GM21723 (cell line): ENCODE measurements around the gene ITGA7.

Experiments
- ATAC-seq: cut with Tn5 transposase; IDR thresholded peaks from one replicate; pipeline ENCODE4 v1.9.1; 2021; ENCODE audit warnings: mild to moderate bottlenecking, moderate library complexity; ENCODE audit not compliant: unreplicated experiment

The ITGA7 gene

DNA sequence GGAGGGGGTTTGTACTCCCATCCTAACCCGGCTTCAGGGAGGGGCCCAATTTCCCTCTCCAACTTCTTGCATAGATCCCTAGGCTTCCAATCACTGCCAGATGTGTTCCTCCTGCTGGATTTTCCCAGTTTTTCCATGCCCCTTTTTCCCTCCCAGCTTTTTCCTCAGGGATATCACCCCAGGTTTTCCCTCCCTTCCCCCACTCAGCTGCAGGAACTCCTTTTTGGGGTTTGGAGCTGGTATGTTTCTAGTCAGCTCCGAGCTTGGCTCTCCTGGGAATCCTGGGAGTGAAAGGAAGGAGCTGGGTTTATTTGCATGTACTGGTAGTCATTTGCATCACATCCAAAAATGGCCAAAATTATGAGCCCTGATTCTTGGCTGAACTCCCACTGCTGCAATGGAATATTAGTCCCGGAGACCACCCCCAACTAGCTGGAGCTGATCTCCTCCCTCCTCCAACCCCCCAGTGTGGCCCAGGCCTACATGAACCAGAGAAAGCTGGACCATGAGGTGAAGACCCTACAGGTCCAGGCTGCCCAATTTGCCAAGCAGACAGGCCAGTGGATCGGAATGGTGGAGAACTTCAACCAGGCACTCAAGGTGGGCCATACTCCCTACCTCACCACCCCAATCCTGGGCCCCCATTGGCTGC lies 11.0 kb upstream of the ITGA7 start:
- no peak for ATAC-seq

DNA sequence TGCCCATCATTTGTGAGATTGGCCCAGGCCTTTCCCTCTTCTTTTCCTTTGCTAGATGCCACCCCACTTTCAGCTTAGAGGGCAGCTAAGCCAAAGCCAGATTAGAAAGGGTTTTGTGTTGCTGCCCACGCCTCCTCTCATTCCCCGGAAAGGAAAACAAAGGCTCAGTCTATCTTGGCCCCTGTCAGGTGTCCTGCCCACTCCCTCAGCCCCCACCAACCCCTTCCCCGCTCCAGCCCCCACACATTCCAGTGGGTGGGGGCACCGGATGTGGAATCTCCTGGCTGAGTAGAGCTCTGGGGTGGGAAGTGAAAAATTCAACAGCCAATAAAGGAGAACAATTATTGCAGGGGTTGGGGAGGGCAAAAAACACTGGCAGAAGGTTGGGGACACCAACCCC lies 10.3 kb upstream of the ITGA7 start:
- no peak for ATAC-seq

GRCh38 chr12:55717011-55718007 lies 9.6 kb upstream of the ITGA7 start:
- no peak for ATAC-seq

DNA sequence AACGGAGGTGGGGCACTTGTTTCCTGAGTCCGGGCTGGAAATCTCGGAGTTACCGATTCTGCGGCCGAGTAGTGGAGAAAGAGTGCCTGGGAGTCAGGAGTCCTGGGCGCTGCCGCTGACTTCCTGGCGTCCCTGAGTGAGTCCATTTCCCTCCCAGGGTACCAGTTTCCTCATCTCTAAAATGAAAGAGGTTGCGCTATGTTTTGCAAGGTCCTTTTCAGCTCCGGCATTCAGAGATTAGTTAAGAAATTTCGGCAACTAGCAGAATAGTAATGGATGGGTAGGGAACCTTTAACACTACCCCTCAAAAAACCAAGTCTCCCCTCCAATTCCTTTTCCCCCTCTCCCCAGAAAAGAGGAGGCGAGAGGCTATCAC lies 8.9 kb upstream of the ITGA7 start:
- ATAC-seq, result no peak

GRCh38 chr12:55715833-55716581 lies 8.3 kb upstream of the ITGA7 start, which contains the start of gene BLOC1S1:
Gene BLOC1S1, plus strand, starts transcription at chr12:55716046. Its CDS starts 6 bp downstream, at chr12:55716052.
- ATAC-seq, result peak; percentile 90

GRCh38 chr12:55715169-55715764 lies 7.6 kb upstream of the ITGA7 start:
- no peak for ATAC-seq

GRCh38 chr12:55713721-55714120 lies 6.0 kb upstream of the ITGA7 start:
- ATAC-seq, result no peak

DNA sequence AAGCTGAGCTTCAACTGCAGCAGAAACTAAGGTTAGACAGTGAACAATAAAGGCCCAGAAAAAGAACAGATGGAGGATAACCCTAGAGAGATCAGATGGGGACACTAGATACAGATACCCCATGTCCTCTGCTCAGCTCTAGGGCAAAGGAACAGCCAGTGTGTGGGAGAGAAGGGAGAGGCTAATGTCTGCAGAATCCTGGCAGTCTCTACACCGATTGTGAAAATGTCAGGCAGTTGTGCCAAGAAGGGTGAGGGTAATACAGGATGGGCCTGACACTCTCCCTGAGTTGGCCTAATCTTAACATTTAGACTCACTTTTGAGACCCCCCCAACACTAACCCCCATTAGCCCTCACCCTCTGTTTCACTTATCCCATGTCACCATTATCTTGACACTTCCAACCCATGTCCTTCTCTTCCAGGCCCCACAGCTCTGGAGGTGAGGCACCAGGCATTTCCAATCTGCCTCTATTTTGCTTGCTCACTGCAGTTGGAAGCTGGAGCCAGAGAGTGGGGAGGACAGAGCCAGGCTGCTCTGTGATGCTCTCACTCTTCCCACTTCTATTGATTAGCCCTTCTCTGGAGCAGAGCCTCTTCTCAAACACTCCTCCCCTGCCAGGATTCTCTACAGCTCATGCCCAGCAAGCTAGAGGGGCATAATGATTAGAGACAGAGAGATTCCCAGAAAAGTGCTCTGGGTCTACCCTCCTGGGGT lies 5.2 kb upstream of the ITGA7 start:
- no peak for ATAC-seq

DNA sequence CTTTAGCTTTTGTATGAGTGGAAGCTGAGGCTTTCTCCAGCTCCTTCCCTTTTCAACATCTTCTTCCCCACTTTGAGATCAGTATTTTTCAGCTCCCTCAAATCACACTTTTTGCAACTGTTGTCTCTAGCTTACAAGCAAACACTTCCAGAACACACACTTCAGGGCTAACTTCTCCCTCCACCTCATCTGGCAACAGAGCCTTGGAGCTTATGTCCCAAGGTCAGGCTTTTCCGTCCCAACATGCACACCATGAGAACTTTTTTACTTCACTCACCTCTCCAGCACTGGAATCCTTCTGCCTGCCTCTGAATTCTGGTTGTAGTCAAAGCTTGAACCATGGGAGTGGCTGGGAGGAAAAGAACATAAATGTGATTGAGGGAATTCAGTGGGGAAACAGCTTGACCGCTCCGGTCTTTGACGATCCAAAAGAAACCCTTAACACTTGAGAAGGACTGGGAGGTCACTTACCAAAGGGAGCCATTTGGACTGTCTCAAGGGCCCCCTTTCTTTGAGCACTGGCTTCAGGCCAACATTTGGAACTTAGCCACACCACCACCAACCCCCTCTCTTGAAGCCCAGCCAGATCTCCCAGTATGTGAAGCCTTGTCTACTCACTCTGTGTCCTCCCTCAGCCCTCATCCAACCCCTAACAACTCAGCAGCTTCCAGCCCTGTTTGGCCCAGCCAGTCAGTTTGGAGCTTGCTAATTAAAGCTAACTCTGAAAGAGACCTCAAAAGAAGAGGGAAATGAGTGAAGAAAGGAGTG lies 4.3 kb upstream of the ITGA7 start:
- ATAC-seq, result no peak

GRCh38 chr12:55708695-55709233 lies 1.1 kb upstream of the ITGA7 start:
- no peak for ATAC-seq

GRCh38 chr12:55707219-55707671 lies 459 bp downstream of the ITGA7 start:
- ATAC-seq, result no peak

DNA sequence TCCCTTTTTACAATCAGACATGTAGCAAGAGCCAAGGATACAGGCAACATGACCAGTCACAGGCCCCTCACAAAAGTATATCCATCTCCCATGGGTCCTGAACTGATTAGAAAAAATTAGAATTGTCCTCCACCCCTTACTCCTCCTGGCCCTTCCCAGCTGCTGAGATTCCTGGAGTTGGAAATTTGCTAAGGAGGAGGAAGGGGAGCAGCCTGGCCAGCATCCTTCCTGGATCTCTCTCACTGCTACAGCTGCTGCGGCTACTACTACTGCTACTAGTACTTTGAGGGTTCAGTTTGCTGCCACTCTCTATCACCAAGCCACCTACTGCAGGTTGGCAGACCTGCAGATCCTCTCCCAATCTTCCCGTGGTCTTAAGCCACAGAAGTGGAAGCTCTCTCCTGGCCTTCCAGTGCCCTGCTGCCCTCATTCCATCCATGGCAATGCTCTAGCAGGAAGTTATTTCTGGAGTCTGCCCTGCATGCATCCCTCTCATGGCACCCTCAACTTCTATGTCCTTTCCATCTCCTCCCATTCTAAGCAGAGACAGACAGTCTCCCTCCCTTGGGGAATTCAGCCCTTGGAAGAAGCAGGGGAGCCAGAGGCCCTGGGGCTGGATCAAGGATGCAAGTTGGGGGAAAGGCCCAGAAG lies 1.0 kb downstream of the ITGA7 start:
- no peak for ATAC-seq

DNA sequence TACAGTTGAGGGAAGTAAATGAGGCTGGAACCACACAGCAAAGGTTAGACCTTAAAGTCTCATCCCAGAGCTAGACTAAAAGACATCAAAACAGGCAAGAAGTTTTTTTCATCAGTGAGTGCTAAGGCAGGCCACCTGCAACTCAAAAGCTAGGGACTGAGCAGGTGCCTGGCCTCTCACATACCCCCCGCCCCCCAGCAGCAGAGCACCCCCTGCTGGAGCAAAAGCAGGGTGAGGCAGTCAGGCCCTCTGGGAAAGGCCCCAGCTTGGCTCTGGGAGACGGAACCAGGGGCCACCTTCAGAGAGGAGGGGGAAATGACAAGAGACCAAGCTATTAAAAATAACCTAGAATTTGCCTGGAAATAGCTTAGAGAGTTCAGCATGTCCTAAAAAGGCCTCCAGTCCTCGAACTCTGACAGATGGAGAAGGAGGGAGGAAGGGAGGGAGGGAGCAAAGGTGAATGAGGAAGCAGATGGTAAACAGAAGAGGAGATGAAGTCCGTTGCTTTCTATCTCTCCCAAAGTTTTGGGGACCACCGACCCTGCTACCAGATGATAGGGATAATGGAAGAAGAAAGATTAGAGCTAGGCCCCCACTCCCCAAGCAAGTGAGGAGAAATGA lies 1.8 kb downstream of the ITGA7 start:
- ATAC-seq, result no peak

DNA sequence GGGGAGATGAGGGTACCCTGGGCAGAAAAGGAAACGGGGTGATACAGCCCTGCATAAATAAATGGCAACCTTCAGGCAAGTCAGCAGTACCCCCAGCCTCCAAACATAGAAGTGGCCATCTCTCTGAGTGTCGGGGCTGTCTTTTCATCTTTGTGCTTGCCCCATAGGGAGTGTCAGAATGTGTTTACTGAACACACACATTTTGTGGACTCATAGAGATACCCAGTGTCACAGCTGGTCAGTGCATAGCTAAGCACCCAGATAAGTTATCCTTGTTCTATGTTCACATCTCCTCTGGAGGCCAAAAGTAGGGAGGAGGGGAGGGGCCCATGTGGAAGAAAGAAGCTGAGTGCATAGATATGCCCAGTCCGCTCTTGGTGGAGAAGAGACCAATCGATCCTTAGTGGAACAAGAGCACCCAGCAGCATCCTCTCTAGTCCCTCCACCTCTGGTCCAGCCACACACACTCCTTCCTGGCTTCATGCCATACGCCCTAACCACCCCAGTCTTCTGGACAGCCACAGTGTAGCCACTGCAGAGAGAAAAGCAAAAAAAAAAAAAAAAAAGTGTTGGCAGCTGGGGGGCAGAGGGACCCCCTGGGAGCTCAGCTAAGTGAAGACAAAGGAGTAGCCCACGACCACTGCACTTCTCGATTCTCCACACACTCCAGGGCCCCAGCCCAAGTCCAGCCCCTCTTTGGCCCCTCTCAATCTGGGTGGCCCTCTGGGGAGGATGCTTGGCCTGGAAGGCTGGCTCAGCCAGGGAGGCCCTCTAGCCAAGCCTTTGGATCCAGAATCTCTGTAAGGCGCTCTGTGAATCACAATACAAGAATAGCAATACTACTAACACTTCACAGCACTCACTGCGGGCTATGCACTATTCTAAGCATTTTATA lies 2.6 kb downstream of the ITGA7 start:
- no peak for ATAC-seq

GRCh38 chr12:55703901-55704761 lies 3.6 kb downstream of the ITGA7 start:
- ATAC-seq, result no peak

DNA sequence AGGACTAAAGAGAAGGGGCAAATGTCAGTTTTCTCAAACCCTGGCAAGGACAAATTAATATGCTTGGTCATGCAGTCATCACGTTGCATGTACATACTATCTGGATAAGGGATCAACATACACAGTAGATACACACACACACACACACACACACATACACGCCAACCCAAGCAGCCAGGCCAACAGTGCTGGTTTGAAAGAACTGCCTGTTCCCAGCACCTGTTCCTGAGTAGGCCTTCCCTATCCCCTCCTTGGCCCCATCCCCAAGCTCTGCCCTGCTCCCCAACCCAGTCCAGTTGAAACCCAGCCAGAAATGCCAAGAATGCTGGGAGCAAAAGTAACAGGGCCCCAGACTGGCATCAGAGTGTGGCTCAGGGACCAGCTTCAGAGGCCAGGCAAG lies 4.4 kb downstream of the ITGA7 start:
- no peak for ATAC-seq
